DND-41 (cell line): ENCODE measurements around the gene NUDT1.

Experiments
- EZH2 ChIP-seq: IDR thresholded peaks from 3 replicates; pipeline ENCODE4 v1.6.1; 2012; ENCODE audit warnings: borderline replicate concordance, low read depth, mild to moderate bottlenecking, moderate library complexity, low read length, inconsistent platforms; ENCODE audit not compliant: severe bottlenecking
- TF ChIP-seq, protein P1 (sequence below): IDR thresholded peaks from 2 replicates; pipeline ENCODE4 v1.5.1; 2012; ENCODE audit warnings: borderline replicate concordance, low read length, moderate library complexity, mild to moderate bottlenecking; ENCODE audit not compliant: poor library complexity, severe bottlenecking; ENCODE audit errors: extremely low read depth

GRCh38 chr7:2237109-2237602 is 4.9 kb upstream of the NUDT1 start:
- no peak for TF ChIP-seq EZH2
- TF ChIP-seq, protein P1, sequence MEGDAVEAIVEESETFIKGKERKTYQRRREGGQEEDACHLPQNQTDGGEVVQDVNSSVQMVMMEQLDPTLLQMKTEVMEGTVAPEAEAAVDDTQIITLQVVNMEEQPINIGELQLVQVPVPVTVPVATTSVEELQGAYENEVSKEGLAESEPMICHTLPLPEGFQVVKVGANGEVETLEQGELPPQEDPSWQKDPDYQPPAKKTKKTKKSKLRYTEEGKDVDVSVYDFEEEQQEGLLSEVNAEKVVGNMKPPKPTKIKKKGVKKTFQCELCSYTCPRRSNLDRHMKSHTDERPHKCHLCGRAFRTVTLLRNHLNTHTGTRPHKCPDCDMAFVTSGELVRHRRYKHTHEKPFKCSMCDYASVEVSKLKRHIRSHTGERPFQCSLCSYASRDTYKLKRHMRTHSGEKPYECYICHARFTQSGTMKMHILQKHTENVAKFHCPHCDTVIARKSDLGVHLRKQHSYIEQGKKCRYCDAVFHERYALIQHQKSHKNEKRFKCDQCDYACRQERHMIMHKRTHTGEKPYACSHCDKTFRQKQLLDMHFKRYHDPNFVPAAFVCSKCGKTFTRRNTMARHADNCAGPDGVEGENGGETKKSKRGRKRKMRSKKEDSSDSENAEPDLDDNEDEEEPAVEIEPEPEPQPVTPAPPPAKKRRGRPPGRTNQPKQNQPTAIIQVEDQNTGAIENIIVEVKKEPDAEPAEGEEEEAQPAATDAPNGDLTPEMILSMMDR: no peak
